Colon (tissue), 2 donors: Measurements from ENCODE around the gene MILR1.
"Not testable (repeated sequence)": the region's sequence is repeated elsewhere in the genome, so short reads cannot be mapped to it uniquely, and the experiment has no call there.

ENCODE experiments used
- FAIRE-seq: peaks from 2 replicates; lab custom pipeline; 2012; peaks lifted over from hg19 to GRCh38; lab: Jason Lieb, UNC
- donor health status: control.
- donor health status: control.

MILR1 gene

GRCh38 chr17:64472564-64472963 is 23.6 kb downstream of the MILR1 start:
- no peak for FAIRE-seq

- no peak for FAIRE-seq
These were observed 28.9 kb downstream of the MILR1 start for GRCh38 chr17:64477849-64478248.

GRCh38 chr17:64480951-64481350 is 32.0 kb downstream of the MILR1 start:
- no peak for FAIRE-seq

GRCh38 chr17:64484380-64484779 is 35.5 kb downstream of the MILR1 start:
- FAIRE-seq = no peak

- FAIRE-seq = no peak
These were observed 39.4 kb downstream of the MILR1 start for GRCh38 chr17:64488301-64488700.

- no peak for FAIRE-seq
These were observed 42.3 kb downstream of the MILR1 start for GRCh38 chr17:64491034-64491860.

GRCh38 chr17:64491994-64492393 is 43.1 kb downstream of the MILR1 start:
- no peak for FAIRE-seq

- FAIRE-seq = no peak
These were observed 43.7 kb downstream of the MILR1 start for GRCh38 chr17:64492481-64493109.

GRCh38 chr17:64494121-64494520 is 45.2 kb downstream of the MILR1 start:
- no peak for FAIRE-seq

GRCh38 chr17:64495300-64495699 is 46.4 kb downstream of the MILR1 start:
- not testable (repeated sequence) for FAIRE-seq

- no peak for FAIRE-seq
These were observed 47.5 kb downstream of the MILR1 start for GRCh38 chr17:64496348-64496785.

GRCh38 chr17:64496786-64497564 is 48.1 kb downstream of the MILR1 start, which contains the start of gene POLG2:
POLG2 (minus strand) TSS chr17:64497054; CDS start chr17:64496968, 86 bp downstream.
- no peak for FAIRE-seq

GRCh38 chr17:64497565-64498035 is 48.7 kb downstream of the MILR1 start:
- FAIRE-seq = no peak

- FAIRE-seq = no peak
These were observed 49.6 kb downstream of the MILR1 start for GRCh38 chr17:64498308-64499203.

- no peak for FAIRE-seq
These were observed 51.0 kb downstream of the MILR1 start for GRCh38 chr17:64499805-64500486.

GRCh38 chr17:64500487-64500859 is 51.6 kb downstream of the MILR1 start:
- FAIRE-seq = no peak

GRCh38 chr17:64500862-64501765 is 52.2 kb downstream of the MILR1 start:
- no peak for FAIRE-seq

GRCh38 chr17:64502021-64502420 is 53.1 kb downstream of the MILR1 start:
- FAIRE-seq = no peak

GRCh38 chr17:64502809-64503208 is 53.9 kb downstream of the MILR1 start:
- no peak for FAIRE-seq

GRCh38 chr17:64503341-64503740 is 54.4 kb downstream of the MILR1 start:
- FAIRE-seq = no peak
